Spleen (tissue), 11 donors: ENCODE data around the gene CD55. TPM values are rescaled to one million over a fixed set of nuclear protein-coding genes. Genes with fewer than 3 reads are reported as not detected.
A peak's percentile ranks its signal among the peaks of the same experiment; 100 is the strongest.

Source experiments
- DNase-seq: peaks from one replicate; pipeline ENCODE4 v3.0.0-alpha.2; 2020
- H3K27ac ChIP-seq, 8 donors: fragments of 200-600 bp; sonication (generic) in 7 of 8; 1 replicate in 4 of 8; 2 replicates in 4 of 8; pipeline versions ENCODE4 v1.5.0 to v1.8.0; 2016 to 2021; ENCODE audit warnings: inconsistent platforms in 4 of 8, mild to moderate bottlenecking in 4 of 8, moderate library complexity in 1 of 8
- H3K27me3 ChIP-seq, 7 donors: fragments of 200-600 bp; sonication (generic) in 6 of 7; replicated peaks in 1 of 7; 1 replicate in 4 of 7; 2 replicates in 3 of 7; pipeline versions ENCODE4 v1.5.0 to v1.8.0; 2016 to 2021; ENCODE audit warnings: inconsistent platforms in 3 of 7, mild to moderate bottlenecking in 1 of 7
- H3K36me3 ChIP-seq, 6 donors: fragments of 200-600 bp; sonication (generic) in 5 of 6; 1 replicate in 4 of 6; 2 replicates in 2 of 6; pipeline versions ENCODE4 v1.5.0 to v1.8.0; 2016 to 2021; ENCODE audit warnings: inconsistent platforms in 2 of 6
- H3K4me1 ChIP-seq, 6 donors: fragments of 200-600 bp; sonication (generic) in 5 of 6; 1 replicate in 3 of 6; 2 replicates in 3 of 6; pipeline versions ENCODE4 v1.5.0 to v1.8.0; 2016 to 2021; ENCODE audit warnings: inconsistent platforms in 3 of 6
- H3K4me3 ChIP-seq, 8 donors: fragments of 200-600 bp; sonication (generic) in 7 of 8; 1 replicate in 4 of 8; 2 replicates in 4 of 8; pipeline versions ENCODE4 v1.5.0 to v1.8.0; 2016 to 2021; ENCODE audit warnings: inconsistent platforms in 4 of 8, mild to moderate bottlenecking in 4 of 8, moderate library complexity in 2 of 8
- H3K9me3 ChIP-seq, 8 donors: fragments of 200-600 bp; sonication (generic) in 7 of 8; 1 replicate in 4 of 8; 2 replicates in 4 of 8; pipeline versions ENCODE4 v1.5.0 to v1.8.0; 2016 to 2021; ENCODE audit warnings: inconsistent platforms in 4 of 8
- POLR2A ChIP-seq, 3 donors: fragments of 450-650 bp; IDR thresholded peaks; one replicate each; pipeline ENCODE4 v1.5.1; 2017; ENCODE audit warnings: antibody characterized with exemption in 3 of 3, mild to moderate bottlenecking in 1 of 3
- POLR2AphosphoS5 ChIP-seq, 3 donors: sonication (generic); formaldehyde crosslinking; IDR thresholded peaks; one replicate each; pipeline ENCODE4 v1.5.1; 2017; ENCODE audit warnings: antibody characterized with exemption in 3 of 3
- WGBS, 5 donors: extraction: QIAGEN DNeasy Blood & Tissue Kit in 3 of 5; methylation state at CpG; one replicate each; pipeline versions ENCODE4 v1.1.5 to v1.1.7; 2013 to 2018; 5-methylcytosine and 5-hydroxymethylcytosine counted together
- intact Hi-C: fragments of 100-400 bp; cut with DNase I; formaldehyde crosslinking; loops from one replicate; pipeline ENCODE4 v1.15.0; 2023; ENCODE audit warnings: low total_unique reads
- polyA plus RNA-seq, 3 donors: library from polyadenylated mRNA; stranded (reverse); fragments of 200-250 nt; gene quantifications; one replicate each; pipeline ENCODE4 v1.2.1, GENCODE V29; 2013
- total RNA-seq, 7 donors: library from RNA; depleted of rRNA in 3 of 7; stranded (reverse); fragments of >200 nt in 3 of 7; fragmentation: NEBNext Ultra II Directional in 4 of 7; extraction: Animal tissue kit (Norgen Biotek cat#: 25700) in 4 of 7; gene quantifications; one replicate each; pipeline versions ENCODE4 v1.1.0 to v1.2.1, GENCODE V29; 2016 to 2021
- TF ChIP-seq, protein P1 (sequence below), 11 experiments: fragments of 200-600 bp in 7 of 11; fragments of 450-650 bp in 4 of 11; sonication (generic) in 4 of 11; IDR thresholded peaks in 8 of 11; conservative IDR thresholded peaks in 3 of 11; 1 replicate in 7 of 11; 2 replicates in 4 of 11; pipeline versions ENCODE4 v1.4.0 to v1.8.0; 2016 to 2021; ENCODE audit warnings: antibody characterized with exemption in 11 of 11, inconsistent platforms in 4 of 11, mild to moderate bottlenecking in 1 of 11
- donor health status: healthy with polysubstance abuse.
- donor health status: DM: no; HTN: no; CAD: no; lungs with moderate emphysema.
- donor health status: DM: no; HTN: no; CAD: no.
- donor health status: Bipolar disorder and iron deficiency.
- donor health status: healthy.
- donor health status: DM: no; HTN: no; CAD: no.
- donor health status: DM: yes; HTN: yes; CAD: no.

The CD55 gene
- total and polyA plus RNA-seq, 10 donors = 28.5 to 229 (median 104) TPM

DNA sequence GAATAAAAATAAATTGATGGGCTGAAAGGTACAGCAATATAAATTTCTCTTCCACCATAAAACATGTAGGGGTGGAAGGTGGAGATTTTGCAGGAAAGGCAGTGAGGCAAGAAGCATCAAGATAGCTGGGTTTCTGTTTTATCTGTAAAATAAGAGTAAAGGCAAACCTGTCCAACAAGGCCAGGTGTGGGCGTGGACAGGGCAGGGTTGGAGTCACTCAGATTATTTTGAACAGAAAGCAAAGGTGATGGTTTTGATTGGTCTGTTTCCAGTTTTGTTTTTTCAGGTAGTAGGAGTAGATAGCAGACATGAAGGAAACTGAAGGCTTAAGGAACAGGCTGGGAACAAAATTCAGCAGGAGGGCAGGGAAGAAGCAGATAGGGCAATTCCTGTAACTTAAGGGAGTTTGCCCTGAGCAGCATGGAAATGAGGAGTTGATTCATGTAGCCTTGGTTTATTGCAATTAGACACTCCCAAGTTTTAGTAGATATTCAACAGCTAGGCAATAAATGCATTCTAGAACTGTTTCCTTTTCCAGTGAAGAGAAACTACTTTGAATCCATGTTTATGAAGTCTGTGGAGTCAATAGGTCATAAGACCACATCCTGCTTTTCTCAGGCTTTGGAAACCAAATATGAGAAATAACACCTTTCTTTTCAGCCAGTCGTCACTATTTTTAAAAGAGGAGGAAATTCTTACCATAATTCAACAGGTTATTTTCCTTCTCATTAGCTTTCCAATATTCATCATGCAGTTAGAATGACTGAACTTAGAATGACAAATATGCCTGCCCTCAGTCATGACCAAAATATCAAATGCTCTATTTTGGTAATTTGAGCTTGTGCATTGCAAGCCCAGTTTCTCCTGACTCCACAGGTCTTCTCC is 38.7 kb upstream of the CD55 start:
- no peaks in the 10 kb centered on the region for H3K27me3 ChIP-seq
- TF ChIP-seq POLR2AphosphoS5 (IDR thresholded peaks at IDR 0.05) (no peak), POLR2A (IDR thresholded peaks at IDR 0.05) (no peak)
- TF ChIP-seq, protein P1, sequence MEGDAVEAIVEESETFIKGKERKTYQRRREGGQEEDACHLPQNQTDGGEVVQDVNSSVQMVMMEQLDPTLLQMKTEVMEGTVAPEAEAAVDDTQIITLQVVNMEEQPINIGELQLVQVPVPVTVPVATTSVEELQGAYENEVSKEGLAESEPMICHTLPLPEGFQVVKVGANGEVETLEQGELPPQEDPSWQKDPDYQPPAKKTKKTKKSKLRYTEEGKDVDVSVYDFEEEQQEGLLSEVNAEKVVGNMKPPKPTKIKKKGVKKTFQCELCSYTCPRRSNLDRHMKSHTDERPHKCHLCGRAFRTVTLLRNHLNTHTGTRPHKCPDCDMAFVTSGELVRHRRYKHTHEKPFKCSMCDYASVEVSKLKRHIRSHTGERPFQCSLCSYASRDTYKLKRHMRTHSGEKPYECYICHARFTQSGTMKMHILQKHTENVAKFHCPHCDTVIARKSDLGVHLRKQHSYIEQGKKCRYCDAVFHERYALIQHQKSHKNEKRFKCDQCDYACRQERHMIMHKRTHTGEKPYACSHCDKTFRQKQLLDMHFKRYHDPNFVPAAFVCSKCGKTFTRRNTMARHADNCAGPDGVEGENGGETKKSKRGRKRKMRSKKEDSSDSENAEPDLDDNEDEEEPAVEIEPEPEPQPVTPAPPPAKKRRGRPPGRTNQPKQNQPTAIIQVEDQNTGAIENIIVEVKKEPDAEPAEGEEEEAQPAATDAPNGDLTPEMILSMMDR (IDR thresholded peaks at IDR 0.05 in 8 of 11, conservative IDR thresholded peaks at IDR 0.05 in 3 of 11) = no peak
- DNase-seq = no peak
- H3K4me1 ChIP-seq = peaks cover 8 to 41% (median 17%) of the 10 kb centered on the region in 6 donors
- H3K9me3 ChIP-seq = no peaks in the 10 kb centered on the region
- H3K27ac ChIP-seq = peak overlapping the region in 3 of 8 donors; percentile 21 to 24 (median 21)
- H3K4me3 ChIP-seq = no peak overlapping the region
- H3K36me3 ChIP-seq = no peaks in the 10 kb centered on the region
- WGBS, 5 donors = 45 to 58% (median 52%) methylated on average over 2 of the region's 2 CpGs
- intact Hi-C loops = no loop called here

DNA sequence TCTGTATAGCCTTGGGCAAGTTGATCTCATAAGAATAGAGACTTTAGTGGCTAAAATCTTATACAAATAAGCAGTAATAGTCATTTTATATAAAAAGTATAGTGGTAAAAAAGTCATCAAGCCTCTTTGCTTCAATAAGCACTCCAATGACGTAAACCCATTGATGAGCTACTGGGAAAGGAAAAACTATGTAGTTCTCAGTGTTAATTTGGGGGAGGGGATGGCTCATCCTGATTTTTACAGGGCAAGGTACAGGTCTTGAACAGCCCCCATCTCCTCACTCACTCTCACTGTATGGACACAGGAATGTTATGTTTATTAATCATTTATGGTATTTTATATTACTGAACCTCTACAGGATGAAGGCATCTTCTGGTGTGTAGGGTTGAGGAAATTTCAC is 38.1 kb upstream of the CD55 start:
- TF ChIP-seq, protein P1 (IDR thresholded peaks at IDR 0.05 in 8 of 11, conservative IDR thresholded peaks at IDR 0.05 in 3 of 11) = no peak
- TF ChIP-seq POLR2A (IDR thresholded peaks at IDR 0.05) (no peak), POLR2AphosphoS5 (IDR thresholded peaks at IDR 0.05) (no peak)
- H3K4me3 ChIP-seq = no peak overlapping the region
- 89 to 100% (median 95%) methylated on average over 1 of the region's 1 CpG for WGBS, 5 donors
- no peaks in the 10 kb centered on the region for H3K9me3 ChIP-seq
- peak overlapping the region in 1 of 8 donors; percentile 55 for H3K27ac ChIP-seq
- no peaks in the 10 kb centered on the region for H3K36me3 ChIP-seq
- no peaks in the 10 kb centered on the region for H3K27me3 ChIP-seq
- H3K4me1 ChIP-seq = peaks cover 8 to 41% (median 17%) of the 10 kb centered on the region in 6 donors
- intact Hi-C loops = no loop called here
- DNase-seq = no peak

DNA sequence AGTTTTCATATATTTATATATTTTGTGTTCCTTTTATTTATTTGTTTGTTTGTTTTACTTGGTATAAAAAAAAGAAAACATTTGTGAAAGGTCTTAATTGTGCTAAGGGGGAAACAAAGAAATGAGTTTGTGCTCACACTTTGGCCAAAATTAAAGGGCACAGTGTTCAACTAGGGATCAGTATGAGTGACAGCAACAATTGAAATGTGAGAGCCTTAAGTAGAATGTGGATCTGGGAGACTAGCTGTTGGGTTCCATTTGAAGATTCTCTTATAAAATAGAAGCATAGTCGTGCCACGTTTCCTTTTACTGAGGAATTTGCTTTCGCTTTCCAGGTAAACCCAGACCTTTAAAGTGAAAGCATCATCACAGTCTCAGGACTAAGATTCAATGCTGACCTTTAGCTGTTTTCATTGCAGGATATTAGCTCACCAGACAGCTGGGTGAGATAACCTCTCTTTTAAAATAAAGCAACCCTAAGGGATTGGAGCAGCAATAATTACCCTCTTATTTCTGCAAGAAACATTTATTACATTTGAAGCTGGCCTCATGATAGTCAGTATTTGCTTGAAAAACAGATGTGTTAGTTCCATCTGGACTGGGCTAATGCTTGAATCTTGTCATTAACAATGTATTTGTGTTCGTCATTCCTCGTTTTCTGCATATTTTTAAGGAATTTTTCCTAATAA is 37.1 kb upstream of the CD55 start:
- Histone ChIP-seq H3K27ac (peak overlapping the region in 3 of 8 donors; percentile 8 to 55 (median 19)), H3K36me3 (no peaks in the 10 kb centered on the region), H3K27me3 (no peaks in the 10 kb centered on the region), H3K4me3 (no peak overlapping the region), H3K4me1 (peaks cover 8 to 41% (median 17%) of the 10 kb centered on the region in 6 donors), H3K9me3 (no peaks in the 10 kb centered on the region)
- 50 to 79% (median 62%) methylated on average over 5 of the region's 5 CpGs for WGBS, 5 donors
- TF ChIP-seq, protein P1 (IDR thresholded peaks at IDR 0.05 in 8 of 11, conservative IDR thresholded peaks at IDR 0.05 in 3 of 11) = no peak
- TF ChIP-seq POLR2AphosphoS5 (IDR thresholded peaks at IDR 0.05) = no peak
- TF ChIP-seq POLR2A (IDR thresholded peaks at IDR 0.05) = no peak
- DNase-seq = no peak
- intact Hi-C loops = no loop called here
